BJ (cell line): ENCODE results near the gene TNFAIP8L3. TPM values are rescaled to one million over a fixed set of nuclear protein-coding genes. Genes with fewer than 3 reads are reported as not detected.

Experiments
- CTCF ChIA-PET: fragments of 350-600 bp; formaldehyde crosslinking; extraction: SDS; loops from one replicate; lab custom pipeline; 2021; ENCODE audit warnings: antibody characterized with exemption, inconsistent platforms; lab: Yijun Ruan, JAX
- POLR2A ChIA-PET: fragments of 300-600 bp; sonication (Branson Sonifier 250); formaldehyde crosslinking; extraction: SDS; loops from one replicate; lab custom pipeline; 2021; ENCODE audit warnings: antibody characterized with exemption; lab: Charles Lee
- DNase-seq: peaks from one replicate; pipeline ENCODE4 v3.0.0-alpha.2; 2011; ENCODE audit warnings: low read depth
- H3K27me3 ChIP-seq: 2 replicates; pipeline ENCODE4 v1.6.0; 2011; ENCODE audit warnings: low read length; ENCODE audit not compliant: control insufficient read depth, insufficient read depth
- H3K36me3 ChIP-seq: 2 replicates; pipeline ENCODE4 v1.5.1; 2011; ENCODE audit warnings: low read length; ENCODE audit not compliant: control insufficient read depth, insufficient read depth
- H3K4me3 ChIP-seq: 2 replicates; pipeline ENCODE4 v1.5.1; 2011; ENCODE audit warnings: low read depth, mild to moderate bottlenecking, control low read depth, low read length
- CTCF ChIP-seq: IDR thresholded peaks from 2 replicates; pipeline ENCODE4 v1.5.1; 2011; ENCODE audit warnings: low read depth, mild to moderate bottlenecking, control low read depth, inconsistent platforms, low read length, moderate library complexity; ENCODE audit not compliant: insufficient read depth
- polyA plus RNA-seq: library from polyadenylated mRNA; depleted of rRNA; stranded (reverse); fragments of >200 nt; gene quantifications from 2 replicates; pipeline ENCODE4 v1.2.3, GENCODE V29; 2011

TNFAIP8L3 gene
- polyA plus RNA-seq, 1 experiment: 0.04 TPM

GRCh38 chr15:51132384-51133139, 37.9 kb upstream of the TNFAIP8L3 start:
- CTCF ChIA-PET: interaction anchor here (0.6 to 4.0 kb wide), 21 partner anchors 9 to 313 kb away, joined by 3 to 26 read pairs (median 5); no protein-coding TSS in a partner anchor
- Histone ChIP-seq H3K36me3 (no peaks in the 10 kb centered on the region), H3K27me3 (peaks cover 2% of the 10 kb centered on the region), H3K4me3 (no peak overlapping the region)
- POLR2A ChIA-PET: interaction anchor here (0.5 kb wide), 1 partner anchor 36 kb away, joined by 8 read pairs; no protein-coding TSS in a partner anchor
- DNase-seq: peak; percentile 82
- TF ChIP-seq CTCF: peak; percentile 99

DNA sequence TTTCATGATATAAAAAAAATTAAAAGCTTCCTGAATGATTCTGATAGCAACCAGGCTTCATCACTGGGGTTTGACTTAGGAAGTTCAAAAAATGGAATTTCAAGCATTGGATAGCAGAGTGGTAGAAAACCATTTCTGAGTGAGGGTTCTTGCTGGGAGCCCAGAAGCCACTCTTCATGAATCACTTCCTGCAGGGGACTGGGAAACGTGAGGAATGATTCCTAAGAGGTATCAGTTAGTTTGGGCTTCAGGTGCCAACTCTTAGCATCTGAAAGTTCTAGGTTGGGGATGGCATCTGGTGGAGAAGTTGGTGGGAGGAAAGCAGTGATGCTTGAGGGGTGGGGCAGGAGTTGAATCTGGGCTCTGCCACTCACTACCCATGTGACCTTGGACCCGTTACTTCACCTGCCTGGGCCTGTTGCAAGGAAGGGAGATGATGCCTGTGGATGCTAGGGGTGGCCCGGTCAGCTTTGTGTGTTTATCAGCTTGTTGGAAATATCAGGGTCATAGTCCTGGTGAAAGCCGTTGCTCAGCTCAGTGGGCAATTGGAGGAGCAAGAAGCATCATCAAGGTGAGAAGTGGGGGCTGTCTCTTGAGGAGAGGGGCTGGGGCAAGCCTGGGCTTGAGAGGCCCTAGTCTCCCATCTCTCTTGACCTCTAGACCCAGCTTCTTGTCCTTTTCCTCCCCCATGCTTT, 37.0 kb upstream of the TNFAIP8L3 start:
- ChIA-PET POLR2A (no interaction called here), CTCF (interaction anchor here (0.7 to 2.5 kb wide), 6 partner anchors 9 to 185 kb away, joined by 3 to 17 read pairs (median 7); no protein-coding TSS in a partner anchor)
- no peak for DNase-seq
- no peak for TF ChIP-seq CTCF
- H3K27me3 ChIP-seq: peaks cover 2% of the 10 kb centered on the region
- H3K36me3 ChIP-seq: no peaks in the 10 kb centered on the region
- H3K4me3 ChIP-seq: no peak overlapping the region

DNA sequence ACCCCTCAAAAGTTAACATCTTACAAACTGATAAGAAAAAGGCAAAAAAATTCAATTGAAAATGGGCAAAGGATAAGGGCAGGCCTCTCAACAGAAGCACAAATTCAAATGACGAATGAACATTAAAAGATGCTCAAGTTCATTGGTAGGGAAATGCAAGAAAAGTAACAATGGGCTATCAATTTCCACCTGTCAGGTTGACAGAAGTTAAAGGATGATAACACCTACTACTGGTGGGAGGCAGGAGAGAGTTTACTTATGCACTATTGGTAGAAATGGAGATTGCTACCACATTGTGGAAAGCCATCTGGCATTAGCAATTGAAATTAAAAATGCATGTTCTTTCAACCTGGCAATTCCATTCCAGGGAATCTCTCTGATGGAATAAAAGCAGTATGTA, 35.6 kb upstream of the TNFAIP8L3 start:
- H3K27me3 ChIP-seq: peaks cover 1% of the 10 kb centered on the region
- ChIA-PET CTCF (no interaction called here), POLR2A (no interaction called here)

GRCh38 chr15:51129535-51130188, 35.0 kb upstream of the TNFAIP8L3 start:
- Histone ChIP-seq H3K4me3 (no peak overlapping the region), H3K36me3 (no peaks in the 10 kb centered on the region), H3K27me3 (no peaks in the 10 kb centered on the region; the same call in 1 of the 2 replicates)
- ChIA-PET POLR2A (no interaction called here), CTCF (interaction anchor here (0.8 kb wide), 2 partner anchors 9 to 13 kb away, joined by 3 to 4 read pairs; no protein-coding TSS in a partner anchor)
- no peak for TF ChIP-seq CTCF
- DNase-seq: no peak

More for the DNA sequence above, 35.6 kb upstream of the TNFAIP8L3 start:
- Histone ChIP-seq H3K36me3 (no peaks in the 10 kb centered on the region), H3K4me3 (no peak overlapping the region)
- no peak for DNase-seq
- TF ChIP-seq CTCF: no peak

DNA sequence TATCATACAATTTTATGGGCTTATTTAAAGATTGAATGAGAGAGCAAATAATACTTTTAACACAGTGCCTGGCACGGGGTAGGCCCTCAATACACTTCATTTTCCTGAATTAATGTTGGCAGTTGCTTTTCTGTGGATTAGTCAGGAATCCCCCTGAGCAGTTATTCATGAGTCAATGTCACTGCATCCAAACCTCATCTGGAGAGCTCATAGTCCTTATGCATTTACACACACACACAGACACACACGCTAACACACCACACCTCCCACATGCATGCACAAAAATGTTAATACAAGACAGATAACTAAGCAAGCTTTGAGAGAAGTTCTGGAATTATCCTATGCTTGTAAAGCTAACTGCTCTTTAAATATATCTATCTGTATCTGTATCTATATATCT, 34.0 kb upstream of the TNFAIP8L3 start:
- H3K4me3 ChIP-seq: no peak overlapping the region
- H3K27me3 ChIP-seq: no peaks in the 10 kb centered on the region
- ChIA-PET POLR2A (no interaction called here), CTCF (interaction anchor here (0.8 kb wide), 1 partner anchor 8 kb away, joined by 3 read pairs; no protein-coding TSS in a partner anchor)
- H3K36me3 ChIP-seq: no peaks in the 10 kb centered on the region
- no peak for DNase-seq
- TF ChIP-seq CTCF: no peak
